A549 (cell line): ENCODE results near the gene KLB. TPM values are rescaled to one million over a fixed set of nuclear protein-coding genes. Genes with fewer than 3 reads are reported as not detected.

Experiments used
- ATAC-seq, 2 experiments: fragments of 200-7000 bp in 1 of 2; fragments of >200 bp in 1 of 2; cut with Nextera tagmentation in 1 of 2; cut with Tn5 transposase in 1 of 2; 3 replicates each; pipeline versions ENCODE4 v1.8.0 to v1.9.1; 2018 to 2020; ENCODE audit warnings: mild to moderate bottlenecking in 1 of 2, moderate library complexity in 1 of 2
- CTCF ChIA-PET: fragments of 300-600 bp; sonication (Branson Sonifier 250); formaldehyde crosslinking; extraction: SDS; loops from one replicate; lab custom pipeline; 2021; ENCODE audit warnings: antibody characterized with exemption, inconsistent platforms; lab: Yijun Ruan, JAX
- POLR2A ChIA-PET: fragments of 350-600 bp; formaldehyde crosslinking; extraction: SDS; loops from one replicate; lab custom pipeline; 2021; ENCODE audit warnings: antibody characterized with exemption, inconsistent platforms; lab: Yijun Ruan, JAX
- DNase-seq, 2 experiments: peaks; one replicate each; pipeline versions ENCODE4 v3.0.0 to v3.0.0-alpha.2; 2011 to 2016; ENCODE audit warnings: low read depth in 1 of 2, low spot score in 1 of 2
- FAIRE-seq: peaks from 2 replicates; lab custom pipeline; 2011; peaks lifted over from hg19 to GRCh38; lab: Jason Lieb, UNC
- H3K27ac ChIP-seq, 2 experiments: fragments of >200 bp; sonication (Bioruptor Twin); formaldehyde crosslinking; 3 replicates each; pipeline ENCODE4 v1.5.1; 2016 to 2017
- H3K4me1 ChIP-seq: fragments of >200 bp; sonication (Bioruptor Twin); formaldehyde crosslinking; 3 replicates; pipeline ENCODE4 v1.6.1; 2016
- H3K4me2 ChIP-seq: fragments of >200 bp; sonication (Bioruptor Twin); formaldehyde crosslinking; 3 replicates; pipeline ENCODE4 v1.6.1; 2016
- H3K4me3 ChIP-seq: fragments of >200 bp; sonication (Bioruptor Twin); formaldehyde crosslinking; 3 replicates; pipeline ENCODE4 v1.5.1; 2016
- H3K9me3 ChIP-seq: fragments of >200 bp; sonication (Bioruptor Twin); formaldehyde crosslinking; 3 replicates; pipeline ENCODE4 v1.6.1; 2016
- BCL3 ChIP-seq: fragments of >200 bp; sonication (Bioruptor Twin); formaldehyde crosslinking; IDR thresholded peaks from 3 replicates; pipeline ENCODE4 v1.6.1; 2016
- BHLHE40 ChIP-seq: IDR thresholded peaks from 2 replicates; pipeline ENCODE4 v1.6.1; 2012; ENCODE audit warnings: low read depth, low read length, inconsistent platforms
- CBX2 ChIP-seq: fragments of 200-600 bp; sonication (generic); IDR thresholded peaks from 2 replicates; pipeline ENCODE4 v1.6.1; 2016; ENCODE audit warnings: low read depth, mild to moderate bottlenecking, borderline replicate concordance
- CTCF ChIP-seq: fragments of >200 bp; sonication (Bioruptor Twin); formaldehyde crosslinking; IDR thresholded peaks from 3 replicates; pipeline ENCODE4 v1.5.1; 2016
- EHMT2 ChIP-seq: fragments of 200-600 bp; sonication (generic); IDR thresholded peaks from 2 replicates; pipeline ENCODE4 v1.6.1; 2016; ENCODE audit warnings: antibody characterized with exemption, low read depth, mild to moderate bottlenecking, moderate library complexity
- ESRRA ChIP-seq: fragments of 150-350 bp; IDR thresholded peaks from 2 replicates; pipeline ENCODE4 v1.6.1; 2014; ENCODE audit warnings: mild to moderate bottlenecking, low read length, borderline replicate concordance
- FOSB ChIP-seq: fragments of 250-450 bp; sonication (Bioruptor Pico); IDR thresholded peaks from 2 replicates; pipeline ENCODE4 v1.5.0; 2020; ENCODE audit warnings: mild to moderate bottlenecking, moderate library complexity
- JUN ChIP-seq, 2 experiments: fragments of >200 bp; sonication (Bioruptor Twin); formaldehyde crosslinking; IDR thresholded peaks; 2 replicates in 1 of 2; 3 replicates in 1 of 2; pipeline ENCODE4 v1.6.1; 2016 to 2017
- MAX ChIP-seq: IDR thresholded peaks from 2 replicates; pipeline ENCODE4 v1.6.1; 2012
- MYC ChIP-seq: IDR thresholded peaks from 2 replicates; pipeline ENCODE4 v1.6.1; 2012; ENCODE audit warnings: mild to moderate bottlenecking, inconsistent platforms, low read length, improper control_type of control experiment, borderline replicate concordance
- NR3C1 ChIP-seq: fragments of >200 bp; sonication (Bioruptor Twin); formaldehyde crosslinking; IDR thresholded peaks from 3 replicates; pipeline ENCODE4 v1.6.1; 2017
- POLR2A ChIP-seq: IDR thresholded peaks from 2 replicates; pipeline ENCODE4 v1.6.1; 2012; ENCODE audit warnings: mild to moderate bottlenecking, low read length
- REST ChIP-seq: fragments of 200-600 bp; sonication (generic); IDR thresholded peaks from 2 replicates; pipeline ENCODE4 v1.6.1; 2016; ENCODE audit warnings: antibody characterized with exemption, mild to moderate bottlenecking, moderate library complexity
- SMC3 ChIP-seq: fragments of >200 bp; sonication (Bioruptor Twin); formaldehyde crosslinking; IDR thresholded peaks from 3 replicates; pipeline ENCODE4 v1.6.1; 2018; ENCODE audit warnings: inconsistent platforms
- ZSCAN20 ChIP-seq: fragments of 250-450 bp; sonication (Bioruptor Pico); IDR thresholded peaks from 2 replicates; pipeline ENCODE4 v1.8.0; 2022; ENCODE audit warnings: mild to moderate bottlenecking, moderate library complexity
- WGBS: methylation state at CpG from one replicate; pipeline ENCODE4 v1.1.6; 2017; ENCODE audit errors: missing lambda C conversion rate; 5-methylcytosine and 5-hydroxymethylcytosine counted together
- polyA plus RNA-seq, 4 experiments: library from polyadenylated mRNA; depleted of rRNA in 3 of 4; stranded (reverse); fragments of >200 nt; fragmentation: RNase III in 1 of 4; extraction: RNeasy Plus Mini Kit Qiagen cat#74134 plus additional on column Dnase treatment in 1 of 4; gene quantifications; 2 replicates in 3 of 4; 3 replicates in 1 of 4; pipeline ENCODE4 v1.2.3, GENCODE V29; 2011 to 2017

KLB gene
- polyA plus RNA-seq, 2 of the 4 experiments (the other 2 are of a cell fraction), result 0.57 to 0.87 TPM

- no peak for TF ChIP-seq REST
- no peak for TF ChIP-seq ZSCAN20 (CRISPR knock-in tag)
Measured at GRCh38 chr4:39469429-39470077, 62.8 kb downstream of the KLB start (continued).

- ATAC-seq (no peak), FAIRE-seq (no peak), DNase-seq (no peak)
- WGBS, result 88% methylated on average over 1 of the region's 1 CpG
- no peaks in the 10 kb centered on the region for H3K9me3 ChIP-seq
- ChIA-PET CTCF (interaction anchor here (0.6 to 2.4 kb wide), 2 partner anchors 18 to 42 kb away, joined by 3 to 26 read pairs; no protein-coding TSS in a partner anchor), POLR2A (no interaction called here)
- TF ChIP-seq SMC3, result no peak
- no peak for TF ChIP-seq FOSB (CRISPR knock-in tag)
- no peak overlapping the region for H3K4me2 ChIP-seq
- H3K27ac ChIP-seq, result peak overlapping the region; percentile 85 to 89; a peak in 5 of 6 replicates
- H3K4me1 ChIP-seq, result peaks cover 49% of the 10 kb centered on the region
- no peak overlapping the region for H3K4me3 ChIP-seq
Measured at GRCh38 chr4:39470402-39470801, 63.7 kb downstream of the KLB start.

GRCh38 chr4:39472396-39472795, 65.7 kb downstream of the KLB start:
- Histone ChIP-seq H3K9me3 (no peaks in the 10 kb centered on the region), H3K27ac (no peak overlapping the region), H3K4me3 (no peak overlapping the region), H3K4me1 (peaks cover 33% of the 10 kb centered on the region), H3K4me2 (no peak overlapping the region)
- FAIRE-seq, result no peak
- ChIA-PET POLR2A (no interaction called here), CTCF (no interaction called here)
- DNase-seq, result no peak
- ATAC-seq, result no peak
- no peak for TF ChIP-seq ESRRA
- no peak for TF ChIP-seq MAX
- TF ChIP-seq EHMT2, result no peak
- no peak for TF ChIP-seq POLR2A
- no peak for TF ChIP-seq MYC
- TF ChIP-seq ZSCAN20 (CRISPR knock-in tag), result no peak
- TF ChIP-seq CTCF, result no peak
- TF ChIP-seq CBX2, result no peak
- TF ChIP-seq NR3C1, result no peak
- no peak for TF ChIP-seq JUN (IDR thresholded peaks at IDR 0.05)
- no peak for TF ChIP-seq BHLHE40
- no peak for TF ChIP-seq BCL3
- 84% methylated on average over 3 of the region's 3 CpGs for WGBS
